HepG2 (cell line): ENCODE results near the gene LIF. TPM values are rescaled to one million over a fixed set of nuclear protein-coding genes. Genes with fewer than 3 reads are reported as not detected.

Source experiments
- MATR3 ChIP-seq: sonication (generic); formaldehyde crosslinking; IDR thresholded peaks from 2 replicates; pipeline ENCODE4 v1.4.0; 2020; ENCODE audit warnings: missing genetic modification reagents
- NBN ChIP-seq: fragments of 450-650 bp; conservative IDR thresholded peaks from 2 replicates; pipeline ENCODE4 v1.6.1; 2017
- NFYB ChIP-seq: sonication (generic); formaldehyde crosslinking; IDR thresholded peaks from 2 replicates; pipeline ENCODE4 v1.4.0; 2020; ENCODE audit warnings: missing genetic modification reagents
- RAD21 ChIP-seq: fragments of 450-650 bp; formaldehyde crosslinking; IDR thresholded peaks from 2 replicates; pipeline ENCODE4 v1.5.0; 2020; ENCODE audit warnings: mild to moderate bottlenecking
- TAF15 ChIP-seq: fragments of 200-400 bp; formaldehyde crosslinking; IDR thresholded peaks from one replicate; pipeline ENCODE4 v1.6.1; 2018; ENCODE audit warnings: mild to moderate bottlenecking, low read depth, low read length; ENCODE audit not compliant: poor library complexity, severe bottlenecking
- ZNF441 ChIP-seq: sonication (generic); formaldehyde crosslinking; IDR thresholded peaks from 2 replicates; pipeline ENCODE4 v1.7.0; 2021; ENCODE audit warnings: missing genetic modification reagents, borderline replicate concordance
- ZSCAN30 ChIP-seq: sonication (generic); formaldehyde crosslinking; IDR thresholded peaks from 2 replicates; pipeline ENCODE4 v1.5.0; 2020; ENCODE audit warnings: mild to moderate bottlenecking, missing genetic modification reagents
- polyA plus RNA-seq, 8 experiments: library from polyadenylated mRNA; depleted of rRNA in 3 of 8; stranded (reverse) in 7 of 8; unstranded in 1 of 8; fragments of >200 nt; fragmentation: Illumina TruSeq in 4 of 8; extraction: Trizol in 4 of 8; gene quantifications; 2 replicates each; pipeline versions ENCODE4 v1.2.1 to v1.2.3, GENCODE V29; 2011 to 2016; ENCODE audit warnings: low read depth in 4 of 8, missing spikeins in 1 of 8, mixed read lengths in 1 of 8; ENCODE audit not compliant: insufficient read depth in 1 of 8
- total RNA-seq, 5 experiments: library from RNA; depleted of rRNA; stranded (reverse); fragments of >200 nt; fragmentation: Illumina TruSeq; extraction: Trizol; gene quantifications; 2 replicates each; pipeline ENCODE4 v1.2.3, GENCODE V29; 2016; ENCODE audit warnings: low read depth in 1 of 5
- TF ChIP-seq, protein P1 (sequence below): IDR thresholded peaks from 2 replicates; pipeline ENCODE4 v1.6.1; 2018; ENCODE audit warnings: missing genetic modification reagents
- TF ChIP-seq, protein P2 (sequence below): sonication (generic); formaldehyde crosslinking; IDR thresholded peaks from 2 replicates; pipeline ENCODE4 v1.4.0; 2020; ENCODE audit warnings: missing genetic modification reagents, mild to moderate bottlenecking, borderline replicate concordance
- TF ChIP-seq, protein P3 (sequence below): sonication (generic); formaldehyde crosslinking; IDR thresholded peaks from 2 replicates; pipeline ENCODE4 v1.4.0; 2020; ENCODE audit warnings: missing genetic modification reagents
- TF ChIP-seq, protein P4 (sequence below): sonication (generic); formaldehyde crosslinking; IDR thresholded peaks from 2 replicates; pipeline ENCODE4 v1.5.0; 2020; ENCODE audit warnings: mild to moderate bottlenecking, missing genetic modification reagents, borderline replicate concordance
- TF ChIP-seq, protein P5 (sequence below): IDR thresholded peaks from 2 replicates; pipeline ENCODE4 v1.6.1; 2016; ENCODE audit warnings: missing genetic modification reagents, missing compliant biosample characterization

LIF gene
- total and polyA plus RNA-seq, 2 of the 13 experiments (the other 11 are each of a cell fraction or from before 2014, with no cell fraction given) = 3.6 to 8.5 TPM

DNA sequence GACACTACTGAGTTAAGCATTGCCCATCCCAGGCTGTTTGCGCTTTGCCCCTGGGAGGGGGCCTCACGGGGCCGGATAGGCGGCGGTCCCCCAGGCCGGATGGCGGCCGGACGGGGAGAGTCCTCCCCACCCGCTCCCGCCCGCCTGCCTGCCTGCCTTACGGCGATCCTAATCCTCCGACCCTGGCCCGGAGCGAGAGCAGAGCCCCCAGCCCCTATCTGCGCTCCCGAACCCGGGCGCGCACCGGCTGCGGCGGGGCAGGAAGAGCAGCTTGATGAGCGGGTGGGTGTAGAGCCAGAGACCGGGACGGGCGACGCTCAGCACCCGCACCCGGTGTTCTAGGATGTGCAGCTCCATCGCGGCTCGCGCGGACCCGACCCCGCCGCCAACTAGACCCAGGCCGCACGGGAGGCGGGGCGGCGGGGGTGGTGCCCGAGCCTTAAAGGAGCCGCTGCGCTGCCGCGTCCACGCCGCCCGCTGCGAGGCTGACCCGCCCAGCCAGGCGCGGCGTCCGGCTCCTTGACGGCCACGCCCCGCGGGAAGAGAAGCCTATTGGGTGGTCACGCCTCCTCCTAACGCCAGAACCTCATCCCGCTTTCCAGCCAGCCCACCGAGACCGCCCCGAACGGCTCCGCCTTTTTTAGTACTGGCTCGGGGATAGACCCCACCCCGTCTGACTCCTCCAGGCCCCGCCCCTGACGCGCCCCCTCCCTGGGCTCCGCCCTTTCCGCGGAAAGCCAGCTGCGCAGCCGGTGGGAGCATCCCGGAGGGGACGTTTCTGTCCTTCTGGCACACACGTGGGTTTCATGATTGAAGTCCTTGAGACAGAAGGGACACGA is 42.8 kb upstream of the LIF start, which contains the start of gene CASTOR1 (continued):
- TF ChIP-seq ZNF441 = 0 out of 2 replicates have a peak, but pooled peaks have one; percentile 30
- no peak for TF ChIP-seq ZSCAN30 (CRISPR knock-in tag)
- TF ChIP-seq TAF15 = no peak
- TF ChIP-seq, protein P1, sequence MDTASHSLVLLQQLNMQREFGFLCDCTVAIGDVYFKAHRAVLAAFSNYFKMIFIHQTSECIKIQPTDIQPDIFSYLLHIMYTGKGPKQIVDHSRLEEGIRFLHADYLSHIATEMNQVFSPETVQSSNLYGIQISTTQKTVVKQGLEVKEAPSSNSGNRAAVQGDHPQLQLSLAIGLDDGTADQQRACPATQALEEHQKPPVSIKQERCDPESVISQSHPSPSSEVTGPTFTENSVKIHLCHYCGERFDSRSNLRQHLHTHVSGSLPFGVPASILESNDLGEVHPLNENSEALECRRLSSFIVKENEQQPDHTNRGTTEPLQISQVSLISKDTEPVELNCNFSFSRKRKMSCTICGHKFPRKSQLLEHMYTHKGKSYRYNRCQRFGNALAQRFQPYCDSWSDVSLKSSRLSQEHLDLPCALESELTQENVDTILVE (CRISPR knock-in tag) = no peak
- no peak for TF ChIP-seq NBN
- TF ChIP-seq, protein P2, sequence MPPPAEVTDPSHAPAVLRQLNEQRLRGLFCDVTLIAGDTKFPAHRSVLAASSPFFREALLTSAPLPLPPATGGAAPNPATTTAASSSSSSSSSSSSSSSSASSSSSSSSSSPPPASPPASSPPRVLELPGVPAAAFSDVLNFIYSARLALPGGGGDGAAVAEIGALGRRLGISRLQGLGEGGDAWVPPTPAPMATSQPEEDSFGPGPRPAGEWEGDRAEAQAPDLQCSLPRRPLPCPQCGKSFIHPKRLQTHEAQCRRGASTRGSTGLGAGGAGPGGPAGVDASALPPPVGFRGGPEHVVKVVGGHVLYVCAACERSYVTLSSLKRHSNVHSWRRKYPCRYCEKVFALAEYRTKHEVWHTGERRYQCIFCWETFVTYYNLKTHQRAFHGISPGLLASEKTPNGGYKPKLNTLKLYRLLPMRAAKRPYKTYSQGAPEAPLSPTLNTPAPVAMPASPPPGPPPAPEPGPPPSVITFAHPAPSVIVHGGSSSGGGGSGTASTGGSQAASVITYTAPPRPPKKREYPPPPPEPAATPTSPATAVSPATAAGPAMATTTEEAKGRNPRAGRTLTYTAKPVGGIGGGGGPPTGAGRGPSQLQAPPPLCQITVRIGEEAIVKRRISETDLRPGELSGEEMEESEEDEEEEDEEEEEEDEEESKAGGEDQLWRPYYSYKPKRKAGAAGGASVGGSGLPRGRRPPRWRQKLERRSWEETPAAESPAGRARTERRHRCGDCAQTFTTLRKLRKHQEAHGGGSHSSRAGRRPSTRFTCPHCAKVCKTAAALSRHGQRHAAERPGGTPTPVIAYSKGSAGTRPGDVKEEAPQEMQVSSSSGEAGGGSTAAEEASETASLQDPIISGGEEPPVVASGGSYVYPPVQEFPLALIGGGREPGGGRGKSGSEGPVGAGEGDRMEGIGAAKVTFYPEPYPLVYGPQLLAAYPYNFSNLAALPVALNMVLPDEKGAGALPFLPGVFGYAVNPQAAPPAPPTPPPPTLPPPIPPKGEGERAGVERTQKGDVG = no peak
- no peak for TF ChIP-seq MATR3 (CRISPR knock-in tag)
- peak; percentile 5; the same call in 1 of the 2 replicates for TF ChIP-seq RAD21 (CRISPR knock-in tag)
- TF ChIP-seq NFYB = peak; percentile 72
- TF ChIP-seq, protein P3, sequence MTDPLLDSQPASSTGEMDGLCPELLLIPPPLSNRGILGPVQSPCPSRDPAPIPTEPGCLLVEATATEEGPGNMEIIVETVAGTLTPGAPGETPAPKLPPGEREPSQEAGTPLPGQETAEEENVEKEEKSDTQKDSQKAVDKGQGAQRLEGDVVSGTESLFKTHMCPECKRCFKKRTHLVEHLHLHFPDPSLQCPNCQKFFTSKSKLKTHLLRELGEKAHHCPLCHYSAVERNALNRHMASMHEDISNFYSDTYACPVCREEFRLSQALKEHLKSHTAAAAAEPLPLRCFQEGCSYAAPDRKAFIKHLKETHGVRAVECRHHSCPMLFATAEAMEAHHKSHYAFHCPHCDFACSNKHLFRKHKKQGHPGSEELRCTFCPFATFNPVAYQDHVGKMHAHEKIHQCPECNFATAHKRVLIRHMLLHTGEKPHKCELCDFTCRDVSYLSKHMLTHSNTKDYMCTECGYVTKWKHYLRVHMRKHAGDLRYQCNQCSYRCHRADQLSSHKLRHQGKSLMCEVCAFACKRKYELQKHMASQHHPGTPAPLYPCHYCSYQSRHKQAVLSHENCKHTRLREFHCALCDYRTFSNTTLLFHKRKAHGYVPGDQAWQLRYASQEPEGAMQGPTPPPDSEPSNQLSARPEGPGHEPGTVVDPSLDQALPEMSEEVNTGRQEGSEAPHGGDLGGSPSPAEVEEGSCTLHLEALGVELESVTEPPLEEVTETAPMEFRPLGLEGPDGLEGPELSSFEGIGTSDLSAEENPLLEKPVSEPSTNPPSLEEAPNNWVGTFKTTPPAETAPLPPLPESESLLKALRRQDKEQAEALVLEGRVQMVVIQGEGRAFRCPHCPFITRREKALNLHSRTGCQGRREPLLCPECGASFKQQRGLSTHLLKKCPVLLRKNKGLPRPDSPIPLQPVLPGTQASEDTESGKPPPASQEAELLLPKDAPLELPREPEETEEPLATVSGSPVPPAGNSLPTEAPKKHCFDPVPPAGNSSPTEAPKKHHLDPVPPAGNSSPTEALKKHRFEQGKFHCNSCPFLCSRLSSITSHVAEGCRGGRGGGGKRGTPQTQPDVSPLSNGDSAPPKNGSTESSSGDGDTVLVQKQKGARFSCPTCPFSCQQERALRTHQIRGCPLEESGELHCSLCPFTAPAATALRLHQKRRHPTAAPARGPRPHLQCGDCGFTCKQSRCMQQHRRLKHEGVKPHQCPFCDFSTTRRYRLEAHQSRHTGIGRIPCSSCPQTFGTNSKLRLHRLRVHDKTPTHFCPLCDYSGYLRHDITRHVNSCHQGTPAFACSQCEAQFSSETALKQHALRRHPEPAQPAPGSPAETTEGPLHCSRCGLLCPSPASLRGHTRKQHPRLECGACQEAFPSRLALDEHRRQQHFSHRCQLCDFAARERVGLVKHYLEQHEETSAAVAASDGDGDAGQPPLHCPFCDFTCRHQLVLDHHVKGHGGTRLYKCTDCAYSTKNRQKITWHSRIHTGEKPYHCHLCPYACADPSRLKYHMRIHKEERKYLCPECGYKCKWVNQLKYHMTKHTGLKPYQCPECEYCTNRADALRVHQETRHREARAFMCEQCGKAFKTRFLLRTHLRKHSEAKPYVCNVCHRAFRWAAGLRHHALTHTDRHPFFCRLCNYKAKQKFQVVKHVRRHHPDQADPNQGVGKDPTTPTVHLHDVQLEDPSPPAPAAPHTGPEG (CRISPR knock-in tag) = peak; percentile 68; the same call in 1 of the 2 replicates
- TF ChIP-seq, protein P4, sequence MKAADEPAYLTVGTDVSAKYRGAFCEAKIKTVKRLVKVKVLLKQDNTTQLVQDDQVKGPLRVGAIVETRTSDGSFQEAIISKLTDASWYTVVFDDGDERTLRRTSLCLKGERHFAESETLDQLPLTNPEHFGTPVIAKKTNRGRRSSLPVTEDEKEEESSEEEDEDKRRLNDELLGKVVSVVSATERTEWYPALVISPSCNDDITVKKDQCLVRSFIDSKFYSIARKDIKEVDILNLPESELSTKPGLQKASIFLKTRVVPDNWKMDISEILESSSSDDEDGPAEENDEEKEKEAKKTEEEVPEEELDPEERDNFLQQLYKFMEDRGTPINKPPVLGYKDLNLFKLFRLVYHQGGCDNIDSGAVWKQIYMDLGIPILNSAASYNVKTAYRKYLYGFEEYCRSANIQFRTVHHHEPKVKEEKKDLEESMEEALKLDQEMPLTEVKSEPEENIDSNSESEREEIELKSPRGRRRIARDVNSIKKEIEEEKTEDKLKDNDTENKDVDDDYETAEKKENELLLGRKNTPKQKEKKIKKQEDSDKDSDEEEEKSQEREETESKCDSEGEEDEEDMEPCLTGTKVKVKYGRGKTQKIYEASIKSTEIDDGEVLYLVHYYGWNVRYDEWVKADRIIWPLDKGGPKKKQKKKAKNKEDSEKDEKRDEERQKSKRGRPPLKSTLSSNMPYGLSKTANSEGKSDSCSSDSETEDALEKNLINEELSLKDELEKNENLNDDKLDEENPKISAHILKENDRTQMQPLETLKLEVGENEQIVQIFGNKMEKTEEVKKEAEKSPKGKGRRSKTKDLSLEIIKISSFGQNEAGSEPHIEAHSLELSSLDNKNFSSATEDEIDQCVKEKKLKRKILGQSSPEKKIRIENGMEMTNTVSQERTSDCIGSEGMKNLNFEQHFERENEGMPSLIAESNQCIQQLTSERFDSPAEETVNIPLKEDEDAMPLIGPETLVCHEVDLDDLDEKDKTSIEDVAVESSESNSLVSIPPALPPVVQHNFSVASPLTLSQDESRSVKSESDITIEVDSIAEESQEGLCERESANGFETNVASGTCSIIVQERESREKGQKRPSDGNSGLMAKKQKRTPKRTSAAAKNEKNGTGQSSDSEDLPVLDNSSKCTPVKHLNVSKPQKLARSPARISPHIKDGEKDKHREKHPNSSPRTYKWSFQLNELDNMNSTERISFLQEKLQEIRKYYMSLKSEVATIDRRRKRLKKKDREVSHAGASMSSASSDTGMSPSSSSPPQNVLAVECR = peak; percentile 81; the same call in 1 of the 2 replicates
- TF ChIP-seq, protein P5, sequence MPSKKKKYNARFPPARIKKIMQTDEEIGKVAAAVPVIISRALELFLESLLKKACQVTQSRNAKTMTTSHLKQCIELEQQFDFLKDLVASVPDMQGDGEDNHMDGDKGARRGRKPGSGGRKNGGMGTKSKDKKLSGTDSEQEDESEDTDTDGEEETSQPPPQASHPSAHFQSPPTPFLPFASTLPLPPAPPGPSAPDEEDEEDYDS (CRISPR knock-in tag) = peak; percentile 43; the same call in 1 of the 2 replicates
